Mesodermal cell (in vitro differentiated cells): ENCODE results near the gene MAML3.
A peak's percentile ranks its signal among the peaks of the same experiment; 100 is the strongest.

ENCODE experiments used
- H3K27ac ChIP-seq: 2 replicates; pipeline ENCODE4 v1.7.0; 2013; ENCODE audit warnings: mild to moderate bottlenecking, low read depth, low read length, moderate library complexity; ENCODE audit not compliant: severe bottlenecking
- H3K36me3 ChIP-seq: 2 replicates; pipeline ENCODE4 v1.7.1; 2013; ENCODE audit warnings: mild to moderate bottlenecking, low read length, moderate library complexity; ENCODE audit not compliant: control insufficient read depth, insufficient read depth
- H3K4me1 ChIP-seq: one replicate; pipeline ENCODE4 v1.7.1; 2013; ENCODE audit warnings: mild to moderate bottlenecking, low read length; ENCODE audit not compliant: insufficient read depth, control insufficient read depth, poor library complexity, severe bottlenecking
- H3K4me3 ChIP-seq: 2 replicates; pipeline ENCODE4 v1.7.0; 2013; ENCODE audit warnings: low read length, control low read depth, mild to moderate bottlenecking; ENCODE audit not compliant: insufficient read depth, poor library complexity, severe bottlenecking; ENCODE audit errors: extremely low read depth
- H3K9me3 ChIP-seq: 2 replicates; pipeline ENCODE4 v1.7.1; 2013; ENCODE audit warnings: mild to moderate bottlenecking, low read length, moderate library complexity; ENCODE audit not compliant: control insufficient read depth
- WGBS, 2 experiments: methylation state at CpG; one replicate each; pipeline ENCODE4 v1.1.5; 2013; ENCODE audit warnings: missing lambda C conversion rate in 2 of 2; ENCODE audit not compliant: insufficient coverage in 2 of 2; 5-methylcytosine and 5-hydroxymethylcytosine counted together

Gene MAML3

GRCh38 chr4:139854668-139855403 lies 299.1 kb downstream of the MAML3 start:
- 84 to 88% methylated on average over 2 to 5 of the region's 7 CpGs for WGBS, 2 experiments
- no peak overlapping the region for H3K27ac ChIP-seq
- H3K36me3 ChIP-seq, result peaks cover 5% of the 10 kb centered on the region
- peaks cover 27% of the 10 kb centered on the region for H3K4me1 ChIP-seq
- no peak overlapping the region for H3K4me3 ChIP-seq
- H3K9me3 ChIP-seq, result no peaks in the 10 kb centered on the region

DNA sequence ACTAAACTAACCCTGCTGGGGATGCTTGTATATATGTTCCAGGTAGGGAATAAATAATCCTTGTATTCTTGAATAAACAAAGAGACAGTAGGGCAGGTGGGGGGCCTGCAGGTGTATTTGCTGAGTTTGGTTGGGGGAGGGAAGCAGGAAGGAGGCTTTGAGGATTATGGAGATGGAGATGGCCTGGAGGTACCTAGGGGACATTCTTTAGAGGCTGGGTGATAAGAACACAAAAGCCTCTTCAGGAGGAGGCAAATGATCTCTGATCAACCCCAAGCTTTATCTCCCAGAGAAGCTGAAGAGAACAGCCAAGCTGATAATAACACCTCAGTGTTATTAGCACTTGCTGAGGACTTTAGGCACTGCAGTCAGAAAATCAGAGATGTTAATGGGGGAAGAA lies 300.7 kb downstream of the MAML3 start:
- no peak overlapping the region for H3K4me3 ChIP-seq
- no peak overlapping the region for H3K27ac ChIP-seq
- peaks cover 5% of the 10 kb centered on the region for H3K36me3 ChIP-seq
- no peaks in the 10 kb centered on the region for H3K9me3 ChIP-seq
- peaks cover 36% of the 10 kb centered on the region for H3K4me1 ChIP-seq

DNA sequence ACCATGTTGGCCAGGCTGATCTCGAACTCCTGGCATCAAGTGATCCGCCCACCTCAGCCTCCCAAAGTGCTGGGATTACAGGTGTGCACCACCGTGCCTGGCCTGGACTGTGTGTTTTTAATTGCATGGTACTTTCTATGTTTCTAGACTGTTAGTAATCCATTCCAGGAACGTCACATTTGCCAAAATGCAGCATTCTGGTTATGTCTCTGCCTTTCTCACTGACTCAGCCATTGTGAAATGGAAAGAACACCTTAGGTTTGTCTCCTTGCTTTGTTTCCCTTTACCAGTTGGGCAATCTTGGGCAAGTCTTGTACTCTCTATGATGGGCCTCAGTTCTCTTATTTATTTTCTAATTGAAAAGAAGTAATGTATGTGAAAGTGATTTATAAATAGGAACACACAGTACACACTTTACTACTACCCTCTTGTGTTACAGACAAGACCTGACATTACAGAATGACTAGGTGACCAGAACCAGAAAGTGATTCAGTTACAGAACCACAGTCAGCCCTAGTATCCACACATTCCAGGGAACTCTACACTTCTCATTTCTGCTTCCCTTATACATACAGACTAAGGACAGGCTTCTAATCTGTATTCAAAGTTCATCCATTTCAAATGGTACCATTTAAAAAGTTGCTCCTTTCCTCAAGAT lies 301.2 kb downstream of the MAML3 start:
- peaks cover 38% of the 10 kb centered on the region for H3K4me1 ChIP-seq
- WGBS, 2 experiments, result 70 to 72% methylated on average over 3 to 4 of the region's 4 CpGs
- no peak overlapping the region for H3K27ac ChIP-seq
- H3K4me3 ChIP-seq, result no peak overlapping the region
- H3K9me3 ChIP-seq, result no peaks in the 10 kb centered on the region
- H3K36me3 ChIP-seq, result peaks cover 5% of the 10 kb centered on the region

DNA sequence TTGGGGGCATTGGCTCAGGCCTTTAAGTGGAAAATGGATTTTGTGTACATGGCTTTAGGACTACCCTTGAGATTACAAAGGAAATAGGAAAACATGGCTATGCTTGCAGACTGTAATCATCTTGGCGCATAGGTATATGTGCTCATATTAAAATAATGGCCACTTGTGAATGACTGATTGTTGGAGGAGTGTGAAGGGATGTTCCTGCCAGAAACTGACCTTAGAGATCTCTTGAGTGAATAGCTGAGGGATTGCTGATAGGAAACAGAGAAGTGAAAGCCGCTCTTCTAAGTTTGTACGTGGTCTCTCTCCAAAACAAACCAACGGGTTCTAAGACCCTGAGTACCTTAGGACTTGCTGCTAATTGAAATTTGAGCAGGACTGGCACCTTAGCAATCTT lies 302.3 kb downstream of the MAML3 start:
- 91 to 100% methylated on average over 2 to 4 of the region's 4 CpGs for WGBS, 2 experiments
- no peak overlapping the region for H3K4me3 ChIP-seq
- H3K27ac ChIP-seq, result no peak overlapping the region
- H3K9me3 ChIP-seq, result no peaks in the 10 kb centered on the region
- peaks cover 5% of the 10 kb centered on the region for H3K36me3 ChIP-seq
- H3K4me1 ChIP-seq, result peaks cover 39% of the 10 kb centered on the region

- H3K4me1 ChIP-seq, result peaks cover 34% of the 10 kb centered on the region
- WGBS, 2 experiments, result 100% methylated on average over 2 of the region's 2 CpGs; no CpG with 5 or more reads in 1 of the 2 experiments
Observed at GRCh38 chr4:139851133-139851532, 302.9 kb downstream of the MAML3 start.

GRCh38 chr4:139849219-139849618 lies 304.8 kb downstream of the MAML3 start:
- WGBS, 2 experiments, result 53 to 56% methylated on average over 3 of the region's 3 CpGs
- H3K36me3 ChIP-seq, result no peaks in the 10 kb centered on the region
- peak overlapping the region; percentile 43 for H3K27ac ChIP-seq
- no peaks in the 10 kb centered on the region for H3K9me3 ChIP-seq
- peaks cover 30% of the 10 kb centered on the region for H3K4me1 ChIP-seq
- H3K4me3 ChIP-seq, result no peak overlapping the region

More at GRCh38 chr4:139851133-139851532, 302.9 kb downstream of the MAML3 start:
- peaks cover 5% of the 10 kb centered on the region for H3K36me3 ChIP-seq
- no peak overlapping the region for H3K27ac ChIP-seq
- H3K4me3 ChIP-seq, result no peak overlapping the region
- H3K9me3 ChIP-seq, result no peaks in the 10 kb centered on the region

GRCh38 chr4:139848028-139848427 lies 306.0 kb downstream of the MAML3 start:
- peaks cover 30% of the 10 kb centered on the region for H3K4me1 ChIP-seq
- H3K27ac ChIP-seq, result no peak overlapping the region
- no peaks in the 10 kb centered on the region for H3K9me3 ChIP-seq
- no peak overlapping the region for H3K4me3 ChIP-seq
- H3K36me3 ChIP-seq, result no peaks in the 10 kb centered on the region
- WGBS, 2 experiments, result 100% methylated on average over 1 of the region's 5 CpGs; no CpG with 5 or more reads in 1 of the 2 experiments

DNA sequence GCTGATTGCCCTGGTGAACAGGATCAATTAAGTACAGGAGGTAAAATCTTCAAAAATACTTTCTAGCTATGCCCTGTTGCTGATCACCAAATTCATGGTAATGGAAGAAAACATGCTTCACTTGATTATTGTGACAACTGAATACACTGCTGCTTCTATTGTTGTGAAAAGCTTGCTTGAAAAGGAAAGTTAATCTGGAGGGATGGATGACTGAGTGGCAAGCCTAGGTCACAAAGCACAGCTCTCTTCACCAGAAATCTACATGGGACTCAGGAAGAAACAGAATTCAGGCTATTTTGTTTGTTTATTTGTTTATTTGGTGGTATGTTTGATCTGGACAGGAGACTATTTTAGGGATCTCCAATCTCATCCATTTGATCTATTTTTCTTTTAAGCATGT lies 306.4 kb downstream of the MAML3 start:
- Histone ChIP-seq H3K9me3 (no peaks in the 10 kb centered on the region), H3K4me3 (no peak overlapping the region), H3K27ac (no peak overlapping the region), H3K4me1 (peaks cover 30% of the 10 kb centered on the region), H3K36me3 (no peaks in the 10 kb centered on the region)

- H3K4me3 ChIP-seq, result no peak overlapping the region
Observed at GRCh38 chr4:139846766-139847165, 307.2 kb downstream of the MAML3 start.

DNA sequence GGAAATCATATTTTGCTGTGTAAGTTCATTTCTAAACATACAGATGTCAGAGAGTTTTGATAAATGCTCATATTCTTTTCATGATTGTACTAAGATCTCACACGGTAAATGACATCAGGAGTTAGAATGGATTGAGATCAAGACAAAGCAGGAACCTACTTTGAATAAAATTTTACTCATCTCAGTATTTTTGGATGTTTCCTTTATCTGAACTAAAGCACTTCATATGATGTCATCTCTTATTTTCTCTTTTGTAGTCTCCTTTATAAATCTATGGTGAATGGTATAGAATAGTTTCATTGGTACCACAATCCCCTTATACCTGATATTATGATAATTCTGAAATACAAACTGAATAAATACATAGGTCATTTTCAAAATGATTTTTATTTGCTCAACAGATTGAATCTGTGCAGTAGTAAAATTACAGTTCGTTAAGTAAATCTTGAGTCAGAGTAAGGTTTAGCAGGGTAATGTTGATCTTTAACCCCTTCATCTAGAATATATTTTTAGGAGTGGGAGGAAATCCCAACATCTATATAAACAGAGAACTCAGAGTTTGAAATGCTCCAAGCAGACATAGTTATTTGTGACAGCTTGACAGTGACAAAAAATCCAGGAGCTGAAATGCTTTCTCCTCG lies 308.4 kb downstream of the MAML3 start:
- Histone ChIP-seq H3K9me3 (no peaks in the 10 kb centered on the region), H3K36me3 (no peaks in the 10 kb centered on the region), H3K4me3 (no peak overlapping the region), H3K4me1 (peaks cover 42% of the 10 kb centered on the region), H3K27ac (no peak overlapping the region)
- WGBS, 2 experiments, result 80 to 90% methylated on average over 1 of the region's 3 CpGs

More at GRCh38 chr4:139846766-139847165, 307.2 kb downstream of the MAML3 start:
- H3K4me1 ChIP-seq, result peaks cover 34% of the 10 kb centered on the region
- WGBS, 2 experiments, result no CpG with 5 or more reads among the region's 1 CpG
- no peak overlapping the region for H3K27ac ChIP-seq
- no peaks in the 10 kb centered on the region for H3K36me3 ChIP-seq
- no peaks in the 10 kb centered on the region for H3K9me3 ChIP-seq
